DOHH2 (cell line): Measurements from ENCODE around the gene HCN2.

Experiments used
- H3F3A ChIP-seq: fragments of 200-600 bp; sonication (generic), shearing (Covaris generic); 2 replicates; pipeline ENCODE4 v1.6.0; 2016; ENCODE audit warnings: antibody characterized with exemption, mild to moderate bottlenecking; ENCODE audit not compliant: control insufficient read depth, insufficient read depth
- H3K27ac ChIP-seq: fragments of 200-600 bp; sonication (generic); 2 replicates; pipeline ENCODE4 v1.5.1; 2014; ENCODE audit warnings: low read depth, mild to moderate bottlenecking, low read length, moderate library complexity
- H3K27me3 ChIP-seq: fragments of 200-600 bp; sonication (generic); 2 replicates; pipeline ENCODE4 v1.6.1; 2014; ENCODE audit warnings: mild to moderate bottlenecking, low read length, mixed read lengths; ENCODE audit not compliant: control insufficient read depth
- H3K36me3 ChIP-seq: fragments of 200-600 bp; sonication (generic); 2 replicates; pipeline ENCODE4 v1.6.1; 2014; ENCODE audit warnings: mild to moderate bottlenecking, low read length, moderate library complexity, mixed read lengths; ENCODE audit not compliant: control insufficient read depth
- H3K4me1 ChIP-seq: fragments of 200-600 bp; sonication (generic); 2 replicates; pipeline ENCODE4 v1.6.1; 2014; ENCODE audit warnings: mild to moderate bottlenecking, low read length, mixed read lengths; ENCODE audit not compliant: control insufficient read depth
- H3K4me2 ChIP-seq: fragments of 200-600 bp; sonication (generic); 2 replicates; pipeline ENCODE4 v1.6.0; 2014; ENCODE audit warnings: mild to moderate bottlenecking, low read length, moderate library complexity
- H3K4me3 ChIP-seq: fragments of 200-600 bp; sonication (generic); 2 replicates; pipeline ENCODE4 v1.5.1; 2014; ENCODE audit warnings: mild to moderate bottlenecking, low read length, mixed read lengths
- H3K79me2 ChIP-seq: fragments of 200-600 bp; sonication (generic); 2 replicates; pipeline ENCODE4 v1.6.1; 2014; ENCODE audit warnings: mild to moderate bottlenecking, low read length, mixed read lengths; ENCODE audit not compliant: control insufficient read depth
- H3K9me2 ChIP-seq: fragments of 200-600 bp; sonication (generic); replicated peaks from 2 replicates; pipeline ENCODE4 v1.6.1; 2014; ENCODE audit warnings: mild to moderate bottlenecking, low read length, mixed read lengths; ENCODE audit not compliant: control insufficient read depth
- H3K9me3 ChIP-seq: fragments of 200-600 bp; sonication (generic); 2 replicates; pipeline ENCODE4 v1.6.1; 2014; ENCODE audit warnings: antibody characterized with exemption, low read length, mixed read lengths; ENCODE audit not compliant: control insufficient read depth, insufficient read depth
- H4K20me1 ChIP-seq: fragments of 200-600 bp; sonication (generic); 2 replicates; pipeline ENCODE4 v1.6.0; 2014; ENCODE audit warnings: low read depth, mild to moderate bottlenecking, antibody characterized with exemption, low read length, moderate library complexity; ENCODE audit not compliant: control insufficient read depth, insufficient read depth
- CTCF ChIP-seq: fragments of 200-600 bp; sonication (generic); IDR thresholded peaks from one replicate; pipeline ENCODE4 v1.5.1; 2014; ENCODE audit warnings: antibody characterized with exemption, mild to moderate bottlenecking, low read depth, low read length; ENCODE audit not compliant: poor library complexity, severe bottlenecking
- EZH2phosphoT487 ChIP-seq: fragments of 200-600 bp; sonication (generic); IDR thresholded peaks from 2 replicates; pipeline ENCODE4 v1.6.1; 2017; ENCODE audit warnings: borderline replicate concordance, mild to moderate bottlenecking, antibody characterized with exemption, low read length, moderate library complexity, mixed read lengths

Gene HCN2

GRCh38 chr19:629961-630714 lies 40.5 kb downstream of the HCN2 start:
- no peaks in the 10 kb centered on the region for H3F3A ChIP-seq
- peaks cover 16% of the 10 kb centered on the region for H3K4me1 ChIP-seq
- H3K4me2 ChIP-seq, result no peak overlapping the region
- no peak overlapping the region for H3K4me3 ChIP-seq
- no peak overlapping the region for H3K27ac ChIP-seq
- H3K79me2 ChIP-seq, result peaks cover 61% of the 10 kb centered on the region
- H3K27me3 ChIP-seq, result no peaks in the 10 kb centered on the region
- H4K20me1 ChIP-seq, result peaks cover 4% of the 10 kb centered on the region; the same call in 1 of the 2 replicates
- H3K36me3 ChIP-seq, result peaks cover 39% of the 10 kb centered on the region
- H3K9me2 ChIP-seq, result no peaks in the 10 kb centered on the region
- TF ChIP-seq EZH2phosphoT487, result no peak
- no peak for TF ChIP-seq CTCF
- no peaks in the 10 kb centered on the region for H3K9me3 ChIP-seq

GRCh38 chr19:632579-633067 lies 42.9 kb downstream of the HCN2 start:
- peak overlapping the region; percentile 88 for H3K4me2 ChIP-seq
- peaks cover 4% of the 10 kb centered on the region; the same call in 1 of the 2 replicates for H4K20me1 ChIP-seq
- H3K27ac ChIP-seq, result peak overlapping the region; percentile 44
- H3K4me3 ChIP-seq, result peak overlapping the region; percentile 98
- no peaks in the 10 kb centered on the region; the same call in 1 of the 2 replicates for H3F3A ChIP-seq
- peaks cover 2% of the 10 kb centered on the region; the same call in 1 of the 2 replicates for H3K27me3 ChIP-seq
- TF ChIP-seq CTCF, result no peak
- no peak for TF ChIP-seq EZH2phosphoT487
- H3K9me3 ChIP-seq, result no peaks in the 10 kb centered on the region
- H3K36me3 ChIP-seq, result peaks cover 36% of the 10 kb centered on the region
- H3K79me2 ChIP-seq, result peaks cover 57% of the 10 kb centered on the region
- H3K4me1 ChIP-seq, result peaks cover 27% of the 10 kb centered on the region
- H3K9me2 ChIP-seq, result no peaks in the 10 kb centered on the region

GRCh38 chr19:633068-633785 lies 43.5 kb downstream of the HCN2 start, which contains the start of gene POLRMT:
Gene POLRMT, minus strand, starts transcription at chr19:633537. Its CDS starts 25 bp downstream, at chr19:633512.
- Histone ChIP-seq H3K4me1 (peaks cover 28% of the 10 kb centered on the region), H3K4me2 (peak within 1 kb of the TSS; percentile 88), H3K79me2 (peaks cover 52% of the 10 kb centered on the region), H3K9me3 (no peaks in the 10 kb centered on the region), H3K27me3 (peaks cover 2% of the 10 kb centered on the region; the same call in 1 of the 2 replicates), H3F3A (no peaks in the 10 kb centered on the region; the same call in 1 of the 2 replicates), H3K27ac (peak within 1 kb of the TSS; percentile 44), H3K4me3 (peak within 1 kb of the TSS; percentile 98), H4K20me1 (peaks cover 4% of the 10 kb centered on the region; the same call in 1 of the 2 replicates), H3K36me3 (peaks cover 31% of the 10 kb centered on the region), H3K9me2 (no peaks in the 10 kb centered on the region)
- no peak for TF ChIP-seq EZH2phosphoT487
- no peak for TF ChIP-seq CTCF
